HL-60/S4 treated with phorbol 12-myristate 13-acetate at 8.2 ng/mL for 4 days and 3 days (cell line): ENCODE data around the gene SLC38A7.
"Not testable (repeated sequence)": the region's sequence is repeated elsewhere in the genome, so short reads cannot be mapped to it uniquely, and the experiment has no call there.

Experiments used
- in situ Hi-C: fragments of 300-500 bp; cut with MboI; formaldehyde crosslinking; loops from 2 replicates; pipeline ENCODE4 v1.15.0; 2022; ENCODE audit warnings: low sequenced_read_pairs

SLC38A7 gene

DNA sequence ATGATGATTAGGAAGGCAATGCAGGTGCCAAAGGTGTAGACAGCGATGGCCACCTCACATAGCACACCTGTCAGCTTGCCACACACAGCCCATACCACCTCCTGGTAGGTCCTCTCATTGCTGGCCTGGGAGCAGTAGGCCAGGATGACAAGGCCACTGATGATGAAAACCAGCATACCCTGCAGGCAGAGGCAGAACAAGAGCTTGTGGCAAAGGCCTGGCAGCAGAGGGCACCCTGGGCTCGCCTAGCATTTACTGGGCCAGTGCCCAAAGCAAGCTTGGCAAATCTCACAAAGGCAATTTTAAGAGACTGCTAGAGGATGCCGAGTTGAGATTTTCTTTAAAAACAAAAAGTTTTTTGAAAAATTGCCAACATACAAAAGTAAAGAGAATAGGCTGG, 5.9 kb downstream of the SLC38A7 start:
- in situ Hi-C loops, result no loop called here

GRCh38 chr16:58678269-58678668, 6.3 kb downstream of the SLC38A7 start:
- in situ Hi-C loops, result no loop called here

- in situ Hi-C loops, result no loop called here
Observed at GRCh38 chr16:58670946-58671583, 13.5 kb downstream of the SLC38A7 start.

- in situ Hi-C loops, result no loop called here
Observed at GRCh38 chr16:58670177-58670576, 14.4 kb downstream of the SLC38A7 start.

DNA sequence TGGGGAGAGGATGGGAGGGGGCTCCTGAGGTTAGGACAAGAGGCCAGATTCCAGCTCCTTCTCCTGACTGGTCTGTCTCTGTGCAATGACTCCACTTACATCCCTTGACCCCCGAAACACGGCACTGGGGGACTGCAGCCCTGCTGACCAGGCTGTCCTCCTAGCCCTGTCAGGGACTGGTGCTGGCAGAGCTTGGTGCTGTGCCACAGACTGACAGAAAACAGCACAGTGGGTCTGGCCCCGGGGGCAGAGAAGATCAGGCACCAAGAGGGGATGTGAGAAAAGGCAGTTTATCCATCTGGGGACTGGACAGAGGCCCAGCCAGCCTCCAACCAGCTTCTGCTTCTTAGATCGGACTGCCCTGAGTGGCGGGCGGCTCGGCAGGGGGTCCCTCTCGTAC, 19.4 kb downstream of the SLC38A7 start:
- in situ Hi-C loops, result no loop called here

DNA sequence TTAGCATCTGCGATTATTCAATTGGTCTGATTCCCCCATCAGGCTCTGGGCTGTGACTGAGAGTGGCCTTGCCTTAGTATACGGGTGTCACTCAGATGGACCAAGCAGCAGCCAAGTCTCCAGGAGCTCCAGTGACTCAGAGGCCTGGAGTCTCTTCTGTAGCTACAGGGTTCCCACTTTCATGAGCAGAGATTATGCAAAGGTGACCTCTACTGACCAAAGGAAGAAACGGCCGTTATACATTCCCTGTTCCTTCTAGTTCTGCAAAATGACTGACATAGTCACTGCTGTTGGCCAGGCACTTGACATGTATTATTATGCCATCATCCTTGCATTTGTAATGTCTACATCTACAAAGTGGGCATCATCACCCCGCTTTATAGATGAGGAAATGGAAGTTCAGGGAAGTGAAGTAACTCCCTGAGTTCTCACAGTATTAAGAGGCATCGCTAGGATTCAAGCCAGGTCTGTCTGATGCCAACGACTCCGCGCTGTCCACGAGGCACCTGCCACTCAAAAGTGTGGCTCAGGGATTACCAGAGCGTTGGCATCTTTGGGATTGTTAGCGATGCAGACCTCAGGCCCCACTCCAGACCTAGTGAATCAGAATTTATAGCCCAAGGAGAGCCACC, 23.3 kb downstream of the SLC38A7 start:
- in situ Hi-C loops, result no loop called here

DNA sequence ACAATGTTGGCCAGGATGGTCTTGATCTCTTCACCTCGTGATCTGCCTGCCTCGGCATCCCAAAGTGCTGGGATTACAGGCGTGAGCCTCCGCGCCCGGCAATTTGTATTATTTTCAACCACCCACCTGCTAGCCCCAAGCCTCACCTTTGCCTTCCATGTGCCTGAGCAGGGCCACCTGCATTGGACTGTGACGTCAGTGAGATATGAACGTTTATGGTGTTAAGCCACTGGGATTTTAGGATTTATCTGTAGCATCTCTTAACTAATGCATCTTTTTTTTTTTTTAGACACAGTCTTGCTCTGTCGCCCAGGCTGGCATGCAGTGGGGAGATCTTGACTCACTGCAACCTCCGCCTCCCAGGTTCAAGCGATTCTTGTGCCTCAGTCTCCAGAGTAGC, 24.7 kb downstream of the SLC38A7 start:
- in situ Hi-C loops, result not testable (repeated sequence)

GRCh38 chr16:58658796-58659211, 25.8 kb downstream of the SLC38A7 start:
- in situ Hi-C loops, result no loop called here

DNA sequence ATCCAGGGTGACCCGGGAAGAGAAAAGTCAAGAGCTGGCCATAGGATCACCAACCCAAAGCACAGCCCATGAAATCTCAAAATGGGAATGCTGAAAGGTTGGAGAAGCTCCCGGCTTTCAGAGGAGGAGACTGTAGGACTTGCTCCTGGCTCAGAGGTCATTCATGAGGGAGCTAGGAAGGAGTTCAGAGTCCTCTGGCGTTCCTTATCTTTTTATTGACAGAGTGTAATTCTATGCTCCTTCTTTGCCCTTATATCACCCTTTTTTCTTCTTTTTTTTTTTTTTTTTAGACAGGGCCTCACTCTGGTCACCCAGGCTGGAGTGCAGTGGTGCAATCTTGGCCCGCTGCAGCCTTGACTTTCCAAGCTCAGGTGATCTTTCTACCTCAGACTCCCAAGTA, 27.7 kb downstream of the SLC38A7 start:
- in situ Hi-C loops, result no loop called here

DNA sequence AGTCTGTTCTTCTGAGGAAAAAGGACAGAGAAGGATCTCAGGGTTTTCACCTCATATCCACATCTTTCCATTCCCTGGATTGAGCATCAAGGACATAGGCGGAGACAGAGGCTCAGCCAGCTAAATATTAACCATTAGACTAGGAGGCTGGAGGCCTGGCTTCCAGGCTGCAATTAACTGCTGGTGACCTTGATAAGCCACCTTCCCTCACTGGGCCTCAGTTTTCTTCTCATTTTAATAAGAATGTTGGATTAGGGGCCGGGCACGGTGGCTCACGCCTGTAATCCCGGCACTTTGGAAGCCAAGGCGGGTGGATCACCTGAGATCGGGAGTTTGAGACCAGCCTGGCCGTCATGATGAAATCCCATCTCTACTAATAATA, 29.4 kb downstream of the SLC38A7 start:
- in situ Hi-C loops, result no loop called here

DNA sequence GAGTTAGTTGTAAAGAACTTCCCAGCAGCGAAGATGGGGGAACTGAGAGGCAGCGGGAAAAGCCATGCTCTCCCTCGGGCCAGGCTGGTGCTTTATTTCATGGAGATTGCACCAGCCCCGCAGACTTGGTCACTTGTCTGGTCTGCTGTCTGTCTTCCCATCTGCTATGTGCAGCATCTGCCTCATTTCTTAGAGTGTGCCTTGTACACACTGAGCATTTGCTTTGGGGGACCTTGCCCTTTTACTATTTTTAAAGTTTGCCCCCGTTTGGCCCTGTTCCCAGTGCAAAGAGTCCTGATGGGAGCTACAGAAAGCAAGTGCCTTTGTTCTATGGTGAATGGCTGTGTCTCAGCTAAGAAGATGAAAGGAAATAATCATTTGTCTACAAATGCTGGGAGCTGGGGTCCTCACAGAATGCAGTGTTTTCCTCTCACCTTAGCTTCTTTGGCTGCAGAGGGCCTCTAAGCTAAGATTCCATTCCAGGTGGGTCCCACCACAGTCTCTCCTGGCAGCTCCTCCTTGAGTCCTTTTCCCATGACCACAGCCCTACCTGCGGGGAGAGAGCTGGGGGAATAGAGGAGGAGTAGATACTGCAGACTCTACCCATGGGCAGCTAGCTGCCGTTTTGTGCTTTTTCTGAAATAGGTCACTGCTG, 29.9 kb downstream of the SLC38A7 start:
- in situ Hi-C loops, result no loop called here

- in situ Hi-C loops, result no loop called here
Observed at GRCh38 chr16:58652741-58653140, 31.8 kb downstream of the SLC38A7 start.

GRCh38 chr16:58651965-58652348, 32.6 kb downstream of the SLC38A7 start:
- in situ Hi-C loops, result no loop called here

- in situ Hi-C loops, result no loop called here
Observed at GRCh38 chr16:58649707-58650106, 34.9 kb downstream of the SLC38A7 start.

- in situ Hi-C loops, result no loop called here
Observed at GRCh38 chr16:58647107-58647506, 37.5 kb downstream of the SLC38A7 start.

DNA sequence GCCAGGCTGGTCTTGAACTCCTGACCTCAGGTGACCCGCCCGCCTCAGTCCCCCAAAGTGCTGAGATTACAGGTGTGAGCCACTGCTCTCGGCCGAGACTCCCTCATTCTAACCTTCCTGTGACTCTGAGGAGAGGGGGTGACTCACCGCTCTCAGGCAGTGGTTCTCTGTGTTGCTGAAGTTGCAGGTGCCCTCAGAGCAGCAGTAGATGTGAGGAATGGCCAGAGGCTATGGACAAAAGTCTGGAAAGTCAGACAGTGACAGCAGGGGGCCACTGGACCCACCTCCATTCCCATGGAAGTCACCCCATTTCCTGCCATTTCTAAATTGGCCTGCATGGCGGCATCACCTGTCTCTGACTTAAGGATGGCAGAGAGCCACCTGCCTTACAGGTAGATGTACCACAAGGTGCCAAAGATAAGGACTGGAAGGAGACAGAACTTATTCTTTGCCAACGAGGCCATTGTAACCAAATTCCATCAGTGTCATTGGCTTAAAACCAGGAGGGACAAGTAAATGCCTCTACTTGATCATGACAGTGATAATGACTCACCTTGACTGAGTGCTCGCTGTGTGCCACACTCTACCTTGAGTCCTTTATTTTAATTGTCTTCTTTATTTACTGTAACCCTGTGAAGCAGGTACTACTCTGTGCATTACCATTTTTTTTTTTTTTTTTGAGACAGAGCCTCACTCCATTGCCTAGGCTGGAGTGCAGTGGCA, 39.6 kb downstream of the SLC38A7 start:
- in situ Hi-C loops, result no loop called here

DNA sequence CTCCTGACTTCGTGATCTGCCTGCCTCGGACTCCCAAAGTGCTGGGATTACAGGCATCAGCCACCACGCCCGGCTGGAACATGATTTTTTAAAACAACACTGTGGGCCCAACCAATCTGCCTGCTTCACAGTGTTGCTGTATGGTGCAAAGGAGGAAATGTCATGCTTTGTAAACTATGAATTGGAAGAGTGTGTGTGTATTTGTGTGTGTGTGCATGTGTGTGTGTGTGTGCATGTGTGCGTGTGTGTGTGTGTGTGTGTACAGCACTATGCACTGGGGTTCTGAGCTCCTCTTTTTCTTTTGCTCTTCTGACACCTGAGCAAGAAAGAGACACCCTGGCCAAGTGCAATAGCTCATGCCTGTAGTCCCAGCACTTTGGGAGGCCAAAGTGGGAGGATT, 40.5 kb downstream of the SLC38A7 start:
- in situ Hi-C loops, result no loop called here

- in situ Hi-C loops, result no loop called here
Observed at GRCh38 chr16:58640949-58641348, 43.6 kb downstream of the SLC38A7 start.

DNA sequence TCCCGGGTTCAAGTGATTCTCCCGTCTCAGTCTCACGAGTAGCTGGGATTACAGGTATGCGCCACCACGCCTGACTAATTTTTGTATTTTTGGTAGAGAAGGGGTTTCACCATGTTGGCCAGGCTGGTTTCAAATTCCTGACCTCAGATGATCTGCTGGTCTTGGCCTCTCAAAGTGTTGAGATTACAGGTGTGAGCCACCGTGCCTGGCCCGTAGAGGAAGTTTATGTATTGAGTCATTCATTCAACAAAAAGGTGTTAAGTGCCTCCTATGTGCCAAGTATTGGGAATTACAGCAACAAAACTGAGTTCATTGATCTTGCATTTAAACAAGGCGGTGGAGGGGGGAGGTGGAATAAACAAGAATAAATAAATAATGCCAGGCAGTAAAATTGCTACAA, 44.7 kb downstream of the SLC38A7 start:
- in situ Hi-C loops, result no loop called here

DNA sequence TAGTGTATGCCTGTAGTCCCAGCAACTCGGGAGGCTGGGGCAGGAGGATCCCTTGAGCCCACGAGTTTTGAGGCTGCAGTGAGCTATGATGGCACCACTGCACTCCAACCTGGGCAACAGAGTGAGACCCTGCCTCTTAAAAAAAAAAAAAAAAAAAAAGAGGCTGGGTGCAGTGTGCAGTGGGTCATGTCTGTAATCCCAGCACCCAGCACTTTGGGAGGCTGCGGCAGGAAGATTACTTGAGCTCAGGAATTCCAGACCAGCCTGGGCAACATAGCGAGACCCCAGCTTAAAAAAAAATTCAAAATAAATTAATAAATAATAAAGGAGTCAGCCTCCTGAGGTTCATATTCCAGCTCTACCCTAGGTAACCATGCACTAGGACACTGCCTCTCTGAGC, 45.3 kb downstream of the SLC38A7 start:
- in situ Hi-C loops, result no loop called here

GRCh38 chr16:58638148-58639036, 46.2 kb downstream of the SLC38A7 start:
- in situ Hi-C loops, result no loop called here
